MM.1S (cell line): Measurements from ENCODE around the gene GART.

ENCODE experiments used
- EZH2 ChIP-seq: fragments of 300-600 bp; sonication (generic); optimal IDR thresholded peaks from 2 replicates; pipeline ENCODE3; 2017; ENCODE audit warnings: low read depth, mild to moderate bottlenecking, antibody characterized with exemption, low read length, mixed read lengths
- TF ChIP-seq, protein P1 (sequence below): fragments of 300-600 bp; sonication (generic); IDR thresholded peaks from 2 replicates; pipeline ENCODE4 v1.5.1; 2016; ENCODE audit warnings: antibody characterized with exemption, low read length, mixed read lengths

DNA sequence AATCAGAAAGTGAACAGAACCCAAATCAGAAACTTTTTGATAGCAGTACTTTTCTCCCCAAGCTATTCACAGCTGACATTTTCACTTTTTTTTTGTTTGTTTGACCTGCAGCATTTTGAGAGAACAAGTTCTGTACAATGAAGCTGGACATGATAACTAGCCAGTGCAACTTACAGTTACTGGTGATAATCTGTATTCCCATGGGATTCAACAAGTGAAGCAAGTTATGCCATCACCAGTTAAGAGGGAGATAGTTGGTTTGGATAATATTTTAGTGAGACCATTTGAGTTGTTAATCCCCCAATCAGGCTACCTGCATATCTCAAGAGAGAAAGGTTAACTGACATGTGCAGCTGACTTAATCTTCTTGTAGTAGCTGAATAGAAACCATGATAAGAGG is 19.0 kb upstream of the GART start:
- TF ChIP-seq, protein P1, sequence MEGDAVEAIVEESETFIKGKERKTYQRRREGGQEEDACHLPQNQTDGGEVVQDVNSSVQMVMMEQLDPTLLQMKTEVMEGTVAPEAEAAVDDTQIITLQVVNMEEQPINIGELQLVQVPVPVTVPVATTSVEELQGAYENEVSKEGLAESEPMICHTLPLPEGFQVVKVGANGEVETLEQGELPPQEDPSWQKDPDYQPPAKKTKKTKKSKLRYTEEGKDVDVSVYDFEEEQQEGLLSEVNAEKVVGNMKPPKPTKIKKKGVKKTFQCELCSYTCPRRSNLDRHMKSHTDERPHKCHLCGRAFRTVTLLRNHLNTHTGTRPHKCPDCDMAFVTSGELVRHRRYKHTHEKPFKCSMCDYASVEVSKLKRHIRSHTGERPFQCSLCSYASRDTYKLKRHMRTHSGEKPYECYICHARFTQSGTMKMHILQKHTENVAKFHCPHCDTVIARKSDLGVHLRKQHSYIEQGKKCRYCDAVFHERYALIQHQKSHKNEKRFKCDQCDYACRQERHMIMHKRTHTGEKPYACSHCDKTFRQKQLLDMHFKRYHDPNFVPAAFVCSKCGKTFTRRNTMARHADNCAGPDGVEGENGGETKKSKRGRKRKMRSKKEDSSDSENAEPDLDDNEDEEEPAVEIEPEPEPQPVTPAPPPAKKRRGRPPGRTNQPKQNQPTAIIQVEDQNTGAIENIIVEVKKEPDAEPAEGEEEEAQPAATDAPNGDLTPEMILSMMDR: no peak
- no peak for TF ChIP-seq EZH2
